Measurements from ENCODE around the gene SEL1L. TPM values are rescaled to one million over a fixed set of nuclear protein-coding genes. Genes with fewer than 3 reads are reported as not detected.
"Not testable (repeated sequence)": the region's sequence is repeated elsewhere in the genome, so short reads cannot be mapped to it uniquely, and the experiment has no call there.

SEL1L gene
- total RNA-seq, 1 donor from 2014 or later, result 111 TPM

DNA sequence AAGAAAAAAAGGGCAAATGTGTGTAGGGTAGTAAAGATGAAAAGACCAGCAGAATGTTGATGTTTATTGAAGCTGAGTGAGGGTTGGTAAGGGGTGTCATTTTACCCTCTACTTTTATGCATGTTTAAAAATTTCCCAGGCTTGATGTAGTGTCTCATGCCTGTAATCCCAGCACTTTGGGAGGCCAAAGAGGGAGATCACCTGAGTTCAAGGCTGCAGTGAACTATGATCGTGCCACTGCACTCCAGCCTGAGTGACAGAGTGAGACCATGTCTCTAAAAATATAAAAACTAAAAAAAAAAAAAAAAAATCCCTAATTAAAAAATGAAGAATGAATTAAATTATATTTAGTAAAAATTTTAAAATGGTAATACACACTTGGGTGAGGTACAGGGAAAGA, 8.5 kb downstream of the SEL1L start:
- DNase-seq (ENCODE audit: low spot score), result no peak

DNA sequence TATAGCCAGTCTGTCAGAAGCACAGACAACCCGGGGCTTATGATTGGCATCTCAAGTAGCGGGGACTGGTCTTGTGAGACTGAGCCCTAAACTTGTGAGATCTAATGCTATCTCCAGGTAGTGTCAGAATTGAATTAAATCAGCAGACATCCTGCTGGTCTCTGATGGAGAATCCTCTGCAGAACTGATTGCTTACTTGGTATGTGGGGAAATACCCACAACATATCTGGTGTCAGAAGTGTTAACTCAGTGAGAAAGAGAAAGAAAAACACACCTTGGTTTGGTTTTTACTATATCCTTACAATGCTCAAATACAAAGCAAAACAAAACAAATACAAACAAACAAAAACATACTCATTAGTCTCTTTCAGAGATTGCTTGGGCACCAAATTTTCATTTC, 10.0 kb downstream of the SEL1L start:
- DNase-seq (ENCODE audit: low spot score), result no peak

DNA sequence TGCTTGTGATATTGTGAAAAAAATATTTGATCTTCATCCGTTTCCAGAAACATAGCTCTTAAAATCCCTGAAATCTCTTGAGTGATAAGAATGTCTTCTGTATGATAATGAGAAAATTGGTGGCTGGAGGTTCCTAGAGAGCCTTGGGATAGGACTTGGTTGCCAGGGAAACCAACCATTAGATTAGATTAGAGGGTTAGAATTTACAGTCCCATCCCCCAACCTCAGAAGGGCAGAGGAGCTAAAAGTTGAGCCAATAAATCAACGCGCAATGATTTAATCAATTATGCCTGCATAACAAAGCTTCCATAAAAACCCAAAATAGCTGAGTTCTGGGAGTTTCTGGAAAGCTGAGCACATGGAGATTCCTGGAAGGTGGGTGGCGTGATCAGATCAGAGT, 10.6 kb downstream of the SEL1L start:
- no peak for DNase-seq (ENCODE audit: low spot score)

DNA sequence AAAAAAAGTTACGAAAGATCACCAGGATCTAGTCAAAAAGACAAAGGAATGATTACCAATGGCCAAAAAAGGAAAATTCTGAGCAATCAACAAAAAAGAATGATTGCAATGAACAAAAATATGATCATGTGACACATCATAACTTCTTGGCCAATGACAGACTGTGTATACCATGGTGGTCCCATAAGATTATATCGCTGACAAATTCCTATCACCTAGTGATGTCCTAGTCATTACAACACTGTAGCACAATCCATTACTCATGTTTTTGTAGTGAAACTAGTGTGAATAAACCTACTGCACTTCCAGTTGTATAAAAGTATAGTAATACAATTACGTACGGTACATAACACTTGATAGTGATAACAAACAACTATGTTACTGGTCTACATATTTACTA, 12.3 kb downstream of the SEL1L start:
- no peak for DNase-seq (ENCODE audit: low spot score)

DNA sequence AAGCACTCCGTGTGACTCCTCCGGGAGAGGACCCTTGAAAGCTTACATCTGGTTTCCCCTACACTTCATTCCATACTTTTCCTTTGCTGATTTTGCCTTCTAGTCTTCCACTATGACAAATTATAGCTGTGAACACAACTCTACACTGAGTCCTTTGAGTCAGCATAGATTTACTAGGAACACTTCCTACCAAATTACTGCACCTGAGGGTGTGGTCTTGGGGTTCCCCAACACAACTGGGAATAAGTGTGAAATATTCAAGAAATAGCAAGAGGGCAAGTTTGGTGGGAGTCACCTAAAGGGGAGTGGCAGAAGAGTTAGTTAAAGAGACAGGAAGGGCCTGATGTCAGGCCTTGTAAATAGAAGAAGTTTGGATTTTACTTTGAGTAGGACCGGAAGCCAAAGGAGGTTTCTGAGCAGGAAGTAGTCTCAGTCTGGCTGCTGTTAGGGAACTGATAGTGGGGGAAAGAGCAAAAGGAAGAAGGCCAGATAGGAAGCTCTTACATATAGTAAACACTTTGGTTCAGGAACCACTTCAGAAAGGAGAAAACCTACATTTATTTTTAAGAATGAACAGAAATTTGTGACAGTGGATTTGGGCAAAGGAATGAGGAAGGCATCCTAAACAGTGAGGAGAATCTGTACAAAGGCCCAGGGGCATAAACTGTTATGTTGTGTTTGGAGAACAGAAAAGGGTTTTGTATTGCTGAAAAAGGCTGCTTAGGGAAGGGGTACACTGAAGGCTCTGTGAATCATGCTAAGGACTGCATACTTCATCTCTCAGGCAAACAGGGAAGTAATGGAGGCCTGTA, 14.2 kb downstream of the SEL1L start:
- DNase-seq (ENCODE audit: low spot score), result no peak

DNA sequence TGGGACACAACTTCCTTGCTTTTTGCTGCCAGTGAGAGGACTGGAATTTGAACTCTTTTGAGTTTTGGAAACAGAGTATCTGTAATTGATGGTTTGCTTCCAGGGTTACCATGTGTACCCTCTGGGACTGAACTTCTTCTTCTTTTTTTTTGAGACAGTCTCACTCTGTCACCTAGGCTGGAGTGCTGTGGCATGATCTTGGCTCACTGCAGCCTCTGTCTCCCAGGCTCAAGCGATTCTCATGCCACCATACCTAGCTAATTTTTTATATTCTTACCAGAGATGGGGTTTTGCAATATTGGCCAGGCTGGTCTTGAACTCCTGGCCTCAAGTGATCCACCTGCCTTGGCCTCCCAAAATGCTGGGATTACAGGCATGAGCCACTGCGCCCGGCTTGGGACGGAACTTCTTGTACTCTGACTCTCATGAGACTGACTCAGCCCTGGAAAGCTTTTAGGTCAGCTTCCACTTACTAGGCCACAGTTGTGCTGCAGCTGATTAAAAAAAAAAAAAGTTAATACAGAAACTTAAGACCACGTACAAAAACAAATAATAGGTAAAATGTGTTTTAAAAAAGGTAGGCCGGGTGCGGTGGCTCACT, 15.8 kb downstream of the SEL1L start:
- DNase-seq (ENCODE audit: low spot score), result peak; percentile 26

DNA sequence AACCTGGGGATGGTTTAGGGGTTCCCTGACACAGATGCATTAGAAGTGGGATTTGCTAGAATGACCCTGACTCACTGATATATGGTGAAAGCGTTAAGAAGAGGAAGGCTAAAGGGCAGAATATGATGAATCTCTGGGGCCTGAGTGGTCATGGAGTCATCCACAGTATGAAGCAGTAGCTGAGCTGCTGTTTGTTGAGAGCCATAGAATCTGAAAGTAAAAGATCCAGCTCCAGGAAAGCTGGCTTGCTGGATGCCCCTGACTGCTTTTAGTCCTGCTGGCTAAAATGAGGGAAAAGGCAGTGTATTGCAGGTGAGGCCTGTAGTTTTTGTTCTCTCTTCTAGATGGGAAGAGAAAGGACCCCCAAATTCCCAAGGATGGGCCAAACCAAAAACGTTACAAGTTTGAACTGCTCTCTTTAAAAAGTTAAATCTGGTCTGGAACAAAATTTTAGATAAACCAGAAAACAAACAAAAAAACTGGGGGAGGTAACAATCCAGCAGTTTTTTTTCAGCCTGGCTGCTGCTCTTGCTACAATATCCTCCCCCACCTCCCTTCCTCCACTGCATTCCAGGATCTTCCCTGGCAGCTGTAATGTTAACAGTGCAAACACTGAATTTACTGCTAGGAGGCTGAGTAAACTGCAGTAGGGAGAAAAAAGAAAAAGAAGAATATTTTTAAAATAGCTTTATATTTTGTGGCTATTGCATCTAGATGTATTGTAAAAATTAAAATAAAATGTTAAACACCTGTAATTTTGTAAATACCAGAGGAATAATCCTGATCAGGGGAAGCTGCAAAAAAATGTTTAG, 16.5 kb downstream of the SEL1L start:
- peak; percentile 48 for DNase-seq (ENCODE audit: low spot score)

DNA sequence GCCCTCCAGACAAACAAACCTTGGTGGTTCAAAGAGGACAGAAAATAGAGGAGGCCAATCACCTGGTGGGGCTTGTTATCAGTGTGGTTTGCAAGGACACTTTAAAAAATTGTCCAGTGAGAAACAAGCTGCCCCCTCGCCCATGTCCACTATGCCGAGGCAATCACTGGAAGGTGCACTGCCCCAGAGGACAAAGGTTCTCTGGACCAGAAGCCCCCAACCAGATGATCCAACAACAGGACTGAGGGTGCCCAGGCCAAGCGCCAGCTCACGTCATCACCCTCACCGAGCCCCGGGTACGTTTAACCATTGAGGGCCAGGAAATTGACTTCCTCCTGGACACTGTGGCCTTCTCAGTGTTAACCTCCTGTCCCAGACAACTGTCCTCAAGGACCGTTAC, 17.7 kb downstream of the SEL1L start:
- DNase-seq (ENCODE audit: low spot score), result not testable (repeated sequence)

DNA sequence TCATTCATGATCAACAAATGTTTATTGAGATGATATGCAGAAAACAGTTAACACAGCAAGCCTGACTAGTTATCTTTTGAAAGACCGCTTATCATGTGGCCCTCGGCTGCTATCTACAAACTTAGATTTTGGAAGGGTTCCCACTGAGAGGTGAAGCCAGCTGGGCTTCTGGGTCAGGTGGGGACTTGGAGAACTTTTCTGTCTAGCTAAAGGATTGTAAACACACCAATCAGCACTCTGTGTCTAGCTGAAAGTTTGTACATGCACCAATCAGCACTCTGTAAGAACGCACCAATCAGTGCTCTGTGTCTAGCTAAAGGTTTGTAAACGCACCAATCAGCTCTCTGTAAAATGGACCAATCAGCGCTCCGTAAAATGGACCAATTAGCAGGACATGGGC, 20.8 kb downstream of the SEL1L start:
- not testable (repeated sequence) for DNase-seq (ENCODE audit: low spot score)

DNA sequence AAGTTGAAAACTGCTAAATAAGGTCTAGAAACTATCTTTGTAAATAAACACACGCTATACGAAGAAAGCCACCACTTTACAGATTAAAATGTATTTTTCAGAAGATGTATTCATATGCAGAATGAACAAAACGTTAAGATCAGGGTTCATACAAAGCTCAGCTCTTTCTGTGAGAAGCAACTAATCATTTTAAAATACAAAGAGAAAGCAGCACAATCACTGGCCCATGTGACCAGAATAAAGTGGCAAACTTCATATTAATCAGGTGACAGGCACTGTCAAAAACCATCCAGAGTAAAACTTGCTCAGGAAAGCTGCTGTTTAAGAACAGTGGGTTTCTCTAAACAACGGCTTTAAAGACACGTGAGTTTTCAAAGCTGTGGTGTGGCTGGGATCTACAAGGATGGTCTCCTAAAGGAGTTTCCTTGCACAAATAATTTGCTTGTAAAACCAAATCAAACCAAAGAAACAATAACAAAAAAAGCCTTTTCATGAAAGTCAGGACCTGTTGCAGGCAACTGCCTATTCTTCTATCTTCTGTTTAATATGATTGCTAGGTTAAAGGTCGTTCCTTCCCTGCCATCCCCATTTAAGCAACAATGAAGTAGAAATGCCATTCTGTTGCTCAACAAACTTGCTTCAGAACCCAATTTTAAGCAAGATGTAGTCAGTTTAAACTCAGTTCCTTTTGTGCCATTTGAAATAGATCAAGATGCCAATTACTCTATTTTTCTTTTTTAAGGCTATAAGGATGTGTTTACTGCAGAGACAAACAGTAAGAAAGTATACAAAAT, 22.3 kb downstream of the SEL1L start:
- no peak for DNase-seq (ENCODE audit: low spot score)

DNA sequence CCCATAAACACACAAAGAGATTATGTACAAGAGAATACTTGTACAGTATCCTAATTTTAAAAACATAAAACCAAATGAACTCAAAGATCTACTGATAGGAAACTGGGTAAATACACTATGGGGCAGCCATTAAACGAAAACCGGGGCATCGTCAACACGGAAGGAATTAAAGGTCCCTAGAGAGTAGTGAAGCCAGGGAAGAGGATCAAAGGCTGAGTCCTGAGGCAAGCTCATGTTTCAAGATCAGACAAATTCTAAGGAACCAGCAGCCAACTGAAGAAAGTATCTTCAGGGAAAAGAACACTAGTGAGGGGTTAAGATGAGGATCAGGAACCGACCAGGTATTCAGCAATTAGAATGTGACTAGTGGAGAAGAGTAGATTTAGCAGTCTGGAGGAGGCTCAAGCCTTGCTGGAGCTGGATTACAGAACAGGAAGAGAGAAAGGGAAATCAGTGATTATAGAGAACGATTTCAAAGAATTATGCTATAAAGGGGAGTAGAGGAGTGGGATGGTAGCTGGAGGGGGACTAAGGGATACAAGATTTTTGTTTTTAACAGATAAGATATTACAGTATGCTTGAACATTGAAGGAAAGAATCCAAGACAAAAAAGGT, 23.7 kb downstream of the SEL1L start:
- DNase-seq (ENCODE audit: low spot score), result no peak

DNA sequence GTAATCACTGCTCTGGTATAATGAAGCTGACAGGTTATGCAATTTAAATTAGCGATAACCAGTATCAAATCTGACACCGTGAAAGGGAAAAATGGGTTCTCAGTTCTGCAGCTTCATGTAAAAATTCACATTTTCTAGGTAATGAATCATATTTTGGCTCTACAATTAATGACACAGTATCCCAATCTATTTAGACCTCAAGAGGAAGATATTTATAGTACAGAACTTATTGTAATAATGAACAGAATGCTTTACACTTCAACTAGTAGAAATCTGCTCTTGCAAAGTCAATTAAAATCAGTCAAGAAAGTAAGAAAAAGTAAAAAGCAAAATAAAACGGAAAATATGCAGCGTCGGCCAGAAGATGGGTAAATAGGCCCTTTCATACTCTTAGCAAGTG, 24.3 kb downstream of the SEL1L start:
- no peak for DNase-seq (ENCODE audit: low spot score)

DNA sequence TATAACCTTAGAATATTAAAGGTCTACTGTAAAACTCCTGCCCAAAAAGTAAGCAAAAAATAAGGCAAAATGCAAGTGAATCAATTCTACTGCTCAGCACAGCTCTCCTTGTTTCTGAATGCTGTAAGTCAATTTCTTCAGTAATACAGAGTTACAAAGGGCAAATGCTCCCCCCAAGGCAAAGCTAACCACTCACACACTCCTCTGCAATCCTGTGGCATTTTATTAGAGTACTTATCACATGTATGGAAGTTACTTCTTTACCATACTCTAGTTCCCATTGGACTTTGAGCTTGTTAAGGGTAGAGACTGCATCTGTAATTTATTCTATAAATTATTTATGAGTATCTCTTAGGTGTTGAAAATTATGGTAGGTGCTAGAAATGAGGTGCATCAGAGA, 27.2 kb downstream of the SEL1L start:
- DNase-seq (ENCODE audit: low spot score), result no peak

DNA sequence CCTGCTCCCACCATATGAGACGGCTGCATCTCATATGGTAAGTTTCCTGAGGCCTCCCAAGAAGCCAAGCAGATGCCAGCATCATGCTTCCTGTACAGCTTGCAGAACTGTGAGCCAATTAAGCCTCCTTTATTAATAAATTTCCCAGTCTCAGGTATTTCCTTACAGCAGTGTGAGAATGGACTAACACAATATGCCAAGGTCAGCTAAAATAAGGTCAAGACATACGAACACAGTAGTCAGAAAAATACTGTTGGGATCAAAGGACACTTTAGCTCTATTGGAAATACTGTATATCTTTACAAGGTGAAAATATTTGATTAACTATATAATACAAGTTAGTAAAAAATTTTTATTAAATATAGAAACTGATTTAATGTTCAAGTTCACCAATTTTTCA, 28.8 kb downstream of the SEL1L start:
- DNase-seq (ENCODE audit: low spot score), result no peak

DNA sequence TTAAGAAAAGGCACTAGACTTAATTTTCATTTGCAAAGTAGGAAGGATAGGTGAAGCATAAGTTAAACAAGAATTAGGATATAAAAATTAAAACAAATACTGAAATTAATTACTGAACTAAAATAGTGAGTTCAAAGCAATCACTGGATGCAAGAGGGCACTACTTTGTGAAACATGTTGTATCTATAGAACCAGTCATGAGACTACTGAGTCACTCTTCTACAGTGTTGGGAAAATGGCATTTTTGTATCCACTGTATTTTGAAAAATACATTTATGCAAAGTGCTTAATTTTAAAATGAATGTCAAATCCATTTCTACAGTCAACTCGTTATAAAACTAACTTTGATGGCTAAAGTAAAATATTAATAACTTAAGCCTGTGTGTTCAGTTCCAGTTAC, 47.9 kb downstream of the SEL1L start:
- DNase-seq (ENCODE audit: low spot score), result no peak

DNA sequence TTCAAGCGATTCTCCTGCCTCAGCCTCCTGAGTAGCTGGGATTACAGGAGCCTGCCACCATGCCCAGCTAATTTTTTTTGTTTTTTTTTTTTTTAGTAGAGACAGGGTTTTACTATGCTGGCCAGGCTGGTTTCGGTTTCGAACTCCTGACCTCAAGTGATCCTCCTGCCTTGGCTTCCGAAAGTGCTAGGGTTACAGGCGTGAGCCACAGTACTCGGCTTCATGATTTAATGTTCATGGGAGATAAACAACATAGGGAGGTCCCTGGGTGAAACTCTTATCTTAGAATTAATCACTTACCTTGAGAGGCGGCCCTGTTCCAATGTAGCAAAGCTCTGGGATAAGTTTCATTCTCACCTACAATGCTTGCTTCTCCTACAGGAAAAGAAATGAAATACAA, 48.3 kb downstream of the SEL1L start:
- DNase-seq (ENCODE audit: low spot score), result no peak

DNA sequence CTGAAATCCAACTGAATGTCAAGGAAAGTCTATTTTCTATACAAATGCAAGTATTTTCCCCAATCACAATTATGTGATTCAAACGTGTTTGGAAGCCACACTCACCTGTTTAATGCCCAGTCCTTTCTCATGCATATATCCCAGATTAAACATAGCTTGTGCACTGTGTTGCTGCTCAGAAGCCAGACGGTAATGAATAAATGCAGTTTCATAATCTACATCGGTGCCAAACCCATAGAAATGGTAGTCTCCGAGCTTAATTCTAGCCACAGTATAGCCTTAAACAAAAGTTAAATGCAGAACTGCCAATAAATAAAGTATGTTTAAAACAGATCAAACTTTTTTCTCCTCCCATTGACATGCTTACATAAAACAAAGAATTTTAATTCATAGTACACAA, 49.5 kb downstream of the SEL1L start:
- no peak for DNase-seq (ENCODE audit: low spot score)

DNA sequence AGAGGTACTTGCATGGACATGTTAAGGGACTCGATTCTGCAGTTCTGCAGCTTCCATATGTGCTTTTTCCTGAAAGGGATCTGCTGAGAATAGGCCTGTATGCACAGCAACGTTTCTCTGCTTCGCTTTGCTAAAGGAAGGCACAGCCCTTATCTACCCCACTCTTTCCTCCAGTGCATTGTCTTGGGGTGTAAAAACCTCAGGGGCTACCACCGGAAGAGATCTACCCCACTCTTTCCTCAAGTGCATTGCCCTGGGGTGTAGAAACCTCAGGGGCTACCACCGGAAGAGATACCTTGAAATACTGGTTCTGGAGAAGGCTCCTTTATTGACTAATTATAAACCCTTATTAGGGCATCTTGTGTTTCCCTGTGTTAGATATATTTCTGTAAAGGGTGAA, 52.9 kb downstream of the SEL1L start:
- DNase-seq (ENCODE audit: low spot score), result no peak

DNA sequence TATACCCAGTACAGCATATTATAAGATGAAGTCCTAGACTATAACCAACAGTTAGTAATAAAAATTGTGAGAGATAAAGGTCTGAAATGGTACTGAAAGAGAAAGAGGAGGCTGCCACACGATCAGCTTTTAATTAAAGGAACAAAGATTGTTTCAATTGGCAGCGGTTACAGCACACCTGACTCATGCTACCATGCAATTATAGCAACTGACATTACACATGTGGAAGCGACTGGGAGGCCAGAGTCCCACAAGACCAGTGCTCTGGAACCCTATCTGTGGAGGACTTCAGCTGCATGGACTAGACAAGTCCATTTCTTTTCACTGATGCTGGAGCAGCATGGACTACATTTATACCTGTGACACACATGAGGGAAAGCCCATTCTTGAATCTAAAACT, 55.2 kb downstream of the SEL1L start:
- DNase-seq (ENCODE audit: low spot score), result no peak

DNA sequence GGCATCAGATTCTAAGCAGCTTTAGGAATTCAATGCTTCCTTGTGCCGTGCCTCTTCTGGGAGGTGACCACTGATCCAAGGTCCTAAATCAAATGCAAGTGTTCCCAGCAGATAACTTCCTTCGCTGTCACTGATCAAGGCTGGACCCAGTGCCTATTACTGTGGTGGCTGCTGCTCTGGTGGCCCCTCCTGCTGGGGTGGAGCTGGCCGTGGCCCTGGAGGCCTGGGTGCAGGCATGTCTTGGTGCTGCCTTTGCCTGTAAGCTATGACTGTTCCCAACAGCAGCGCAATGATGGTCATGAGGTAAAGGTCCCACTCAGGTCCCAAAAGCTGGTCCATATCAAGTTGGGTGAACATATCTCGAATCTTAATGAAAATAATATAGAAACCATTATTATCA, 56.8 kb downstream of the SEL1L start:
- DNase-seq (ENCODE audit: low spot score), result no peak

DNA sequence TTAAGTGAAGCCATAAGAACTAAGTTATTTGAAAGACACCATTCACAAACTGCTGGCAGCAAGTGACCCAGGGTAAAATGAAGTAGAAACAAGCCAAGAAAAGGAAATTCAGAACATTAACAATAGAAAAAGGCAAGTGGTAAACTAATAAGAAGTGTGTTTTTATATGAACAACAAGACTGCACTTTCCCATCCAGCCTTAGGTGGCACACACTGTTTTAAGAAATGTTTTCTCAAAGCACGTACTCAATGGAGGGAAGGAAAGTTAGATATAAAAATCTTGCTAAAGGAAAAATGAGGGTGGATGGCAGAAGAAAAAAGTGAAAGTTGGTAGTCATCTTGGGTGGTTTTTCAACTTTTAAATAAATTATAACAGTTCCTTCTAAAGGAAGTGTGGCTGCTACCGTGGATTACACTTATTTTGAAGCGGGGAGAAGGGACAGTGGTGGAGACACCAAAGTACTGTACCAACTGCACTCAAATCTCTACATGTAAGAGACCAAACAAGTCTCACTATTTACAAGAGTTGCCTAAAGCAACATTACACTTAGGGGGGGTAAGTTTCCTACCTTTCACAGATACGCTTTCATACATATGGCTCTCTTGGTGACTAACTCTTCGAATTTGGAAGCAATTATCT, 58.8 kb downstream of the SEL1L start:
- no peak for DNase-seq (ENCODE audit: low spot score)

Data from mucosa of gallbladder (tissue), 1 donor.